Hematopoietic multipotent progenitor cell (in vitro differentiated cells): ENCODE results near the gene DHX32. TPM values are rescaled to one million over a fixed set of nuclear protein-coding genes. Genes with fewer than 3 reads are reported as not detected.

ENCODE experiments used
- DNase-seq, 3 donors: peaks; one replicate each; pipeline ENCODE4 v3.0.0-alpha.2; 2011 to 2015; ENCODE audit warnings: low read depth in 2 of 3, low spot score in 2 of 3
- total RNA-seq: library from RNA; depleted of rRNA; stranded (reverse); fragments of >200 nt; gene quantifications from one replicate; pipeline ENCODE4 v1.2.3, GENCODE V29; 2012

DHX32 gene
- total RNA-seq, 1 donor: 15.1 TPM

GRCh38 chr10:125850766-125851731, 30.0 kb downstream of the DHX32 start:
- no peak for DNase-seq

GRCh38 chr10:125849448-125849847, 31.6 kb downstream of the DHX32 start:
- DNase-seq: no peak

- no peak for DNase-seq
Observed at GRCh38 chr10:125848857-125849256, 32.2 kb downstream of the DHX32 start.

- DNase-seq: no peak
Observed at GRCh38 chr10:125848371-125848770, 32.7 kb downstream of the DHX32 start.

GRCh38 chr10:125846894-125847293, 34.2 kb downstream of the DHX32 start:
- DNase-seq: no peak

GRCh38 chr10:125845617-125846016, 35.5 kb downstream of the DHX32 start:
- DNase-seq: no peak

- no peak for DNase-seq
Observed at GRCh38 chr10:125844751-125845221, 36.3 kb downstream of the DHX32 start.

- DNase-seq: no peak
Observed at GRCh38 chr10:125843603-125844329, 37.3 kb downstream of the DHX32 start.

GRCh38 chr10:125840955-125841354, 40.1 kb downstream of the DHX32 start:
- DNase-seq: no peak

GRCh38 chr10:125840406-125840805, 40.7 kb downstream of the DHX32 start:
- no peak for DNase-seq

- DNase-seq: no peak
Observed at GRCh38 chr10:125838802-125839575, 42.1 kb downstream of the DHX32 start.

- DNase-seq: no peak
Observed at GRCh38 chr10:125836746-125837145, 44.3 kb downstream of the DHX32 start.

- DNase-seq: no peak
Observed at GRCh38 chr10:125828311-125828710, 52.8 kb downstream of the DHX32 start.

- no peak for DNase-seq
Observed at GRCh38 chr10:125827133-125827532, 54.0 kb downstream of the DHX32 start.

GRCh38 chr10:125824736-125825135, 56.4 kb downstream of the DHX32 start:
- no peak for DNase-seq

GRCh38 chr10:125823663-125824251, 57.3 kb downstream of the DHX32 start:
- no peak for DNase-seq

GRCh38 chr10:125822878-125823662, 58.0 kb downstream of the DHX32 start, which contains the start of the genes BCCIP and UROS:
TSS of gene BCCIP (plus strand) at chr10:125823546. CDS start at chr10:125823558, 12 bp downstream.
TSS of gene UROS (minus strand) at chr10:125823258. CDS start at chr10:125816499, 6,759 bp downstream.
- DNase-seq: peak; percentile 94 to 97 (median 95)

- no peak for DNase-seq
Observed at GRCh38 chr10:125820701-125821100, 60.4 kb downstream of the DHX32 start.

- no peak for DNase-seq
Observed at GRCh38 chr10:125817337-125817946, 63.6 kb downstream of the DHX32 start.
